Thyroid gland (tissue), 4 donors: Measurements from ENCODE around the gene TEX35.

ENCODE experiments used
- CTCF ChIP-seq, 6 experiments: fragments of 200-600 bp in 3 of 6; fragments of 450-650 bp in 3 of 6; sonication (generic) in 3 of 6; IDR thresholded peaks; one replicate each; pipeline ENCODE4 v1.5.1; 2016 to 2019; ENCODE audit warnings: antibody characterized with exemption in 6 of 6, mild to moderate bottlenecking in 2 of 6, inconsistent platforms in 1 of 6, moderate library complexity in 1 of 6
- POLR2A ChIP-seq, 2 donors: fragments of 450-650 bp; IDR thresholded peaks; one replicate each; pipeline ENCODE4 v1.6.1; 2017; ENCODE audit warnings: antibody characterized with exemption in 2 of 2, mild to moderate bottlenecking in 2 of 2, moderate library complexity in 1 of 2

GRCh38 chr1:178506669-178507068 lies 6.2 kb upstream of the TEX35 start:
- TF ChIP-seq CTCF (IDR thresholded peaks at IDR 0.05) = no peak
- no peak for TF ChIP-seq POLR2A (IDR thresholded peaks at IDR 0.05)
